ENCODE data around the gene MRPS33.
A peak's percentile ranks its signal among the peaks of the same experiment; 100 is the strongest.

Gene MRPS33

DNA sequence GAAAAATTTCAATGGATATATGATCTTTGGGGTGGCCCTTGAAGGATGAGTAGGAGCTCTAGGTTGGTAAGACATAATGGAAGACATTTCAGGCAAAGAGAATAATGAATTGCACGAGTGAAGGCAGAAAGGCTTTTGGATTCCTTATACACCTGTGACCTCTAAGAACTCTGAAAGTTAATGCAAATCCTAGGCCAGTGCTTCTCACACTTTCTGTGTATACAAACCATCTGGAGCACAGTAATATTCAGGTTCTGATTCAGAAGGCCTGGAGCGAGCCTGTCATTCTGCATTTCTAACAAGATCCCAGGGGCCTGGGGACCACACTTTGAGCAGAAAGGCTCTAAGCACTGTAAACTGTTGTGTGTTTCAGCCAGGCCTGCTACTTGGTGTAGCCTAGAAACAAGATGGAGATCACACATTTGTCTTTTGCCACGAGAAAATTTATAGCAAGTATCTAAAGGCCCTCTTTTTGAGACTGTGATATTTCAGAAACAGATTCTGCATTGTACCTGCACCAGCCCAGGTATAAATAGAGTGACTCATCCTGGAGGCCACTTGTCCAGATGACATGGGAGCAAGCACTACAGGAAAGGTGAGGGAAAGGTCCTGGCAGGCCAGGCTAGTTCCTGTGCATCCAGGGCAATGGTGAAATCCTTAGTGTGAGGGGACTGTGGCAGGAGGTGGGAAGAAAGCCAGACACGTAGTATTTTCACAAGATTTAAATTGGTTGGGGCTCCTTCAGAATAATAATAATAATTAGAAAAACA is 24.4 kb downstream of the MRPS33 start:
- DNase-seq = no peak

DNA sequence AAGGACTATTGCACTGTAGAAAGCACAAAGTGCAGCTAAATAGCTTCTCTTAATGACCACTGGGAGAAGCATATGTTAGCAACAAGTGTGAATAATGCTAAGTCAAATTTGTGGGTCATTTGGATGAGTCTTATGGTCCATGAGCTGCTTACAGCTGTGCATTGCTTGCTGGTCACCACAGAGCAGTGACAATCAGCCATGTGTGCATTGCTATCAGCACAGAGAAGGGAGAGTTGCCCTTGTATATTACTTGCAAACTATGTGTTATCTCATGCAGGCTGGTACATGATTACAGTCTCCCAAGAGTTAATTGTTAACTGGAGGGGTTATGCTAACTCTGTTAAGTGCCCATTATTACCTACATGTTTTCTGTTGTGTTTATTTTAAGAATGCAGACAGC is 25.7 kb downstream of the MRPS33 start:
- Histone ChIP-seq H3K36me3 (no peaks in the 10 kb centered on the region), H3K4me1 (peaks cover 3% of the 10 kb centered on the region; the same call in 1 of the 2 replicates), H3K27me3 (no peaks in the 10 kb centered on the region), H3K4me3 (ENCODE audit: low read depth, low read length) (no peak overlapping the region), H3K9me3 (no peaks in the 10 kb centered on the region)
- no peak for DNase-seq
- TF ChIP-seq, protein P1, sequence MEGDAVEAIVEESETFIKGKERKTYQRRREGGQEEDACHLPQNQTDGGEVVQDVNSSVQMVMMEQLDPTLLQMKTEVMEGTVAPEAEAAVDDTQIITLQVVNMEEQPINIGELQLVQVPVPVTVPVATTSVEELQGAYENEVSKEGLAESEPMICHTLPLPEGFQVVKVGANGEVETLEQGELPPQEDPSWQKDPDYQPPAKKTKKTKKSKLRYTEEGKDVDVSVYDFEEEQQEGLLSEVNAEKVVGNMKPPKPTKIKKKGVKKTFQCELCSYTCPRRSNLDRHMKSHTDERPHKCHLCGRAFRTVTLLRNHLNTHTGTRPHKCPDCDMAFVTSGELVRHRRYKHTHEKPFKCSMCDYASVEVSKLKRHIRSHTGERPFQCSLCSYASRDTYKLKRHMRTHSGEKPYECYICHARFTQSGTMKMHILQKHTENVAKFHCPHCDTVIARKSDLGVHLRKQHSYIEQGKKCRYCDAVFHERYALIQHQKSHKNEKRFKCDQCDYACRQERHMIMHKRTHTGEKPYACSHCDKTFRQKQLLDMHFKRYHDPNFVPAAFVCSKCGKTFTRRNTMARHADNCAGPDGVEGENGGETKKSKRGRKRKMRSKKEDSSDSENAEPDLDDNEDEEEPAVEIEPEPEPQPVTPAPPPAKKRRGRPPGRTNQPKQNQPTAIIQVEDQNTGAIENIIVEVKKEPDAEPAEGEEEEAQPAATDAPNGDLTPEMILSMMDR (IDR thresholded peaks at IDR 0.05; ENCODE audit: low read depth, low read length) = no peak

More for the DNA sequence above, 24.4 kb downstream of the MRPS33 start:
- H3K27me3 ChIP-seq = no peaks in the 10 kb centered on the region
- peaks cover 3% of the 10 kb centered on the region; the same call in 1 of the 2 replicates for H3K4me1 ChIP-seq
- H3K9me3 ChIP-seq = no peaks in the 10 kb centered on the region
- no peak overlapping the region for H3K4me3 ChIP-seq (ENCODE audit: low read depth, low read length)
- TF ChIP-seq, protein P1 (IDR thresholded peaks at IDR 0.05; ENCODE audit: low read depth, low read length) = no peak
- H3K36me3 ChIP-seq = no peaks in the 10 kb centered on the region

DNA sequence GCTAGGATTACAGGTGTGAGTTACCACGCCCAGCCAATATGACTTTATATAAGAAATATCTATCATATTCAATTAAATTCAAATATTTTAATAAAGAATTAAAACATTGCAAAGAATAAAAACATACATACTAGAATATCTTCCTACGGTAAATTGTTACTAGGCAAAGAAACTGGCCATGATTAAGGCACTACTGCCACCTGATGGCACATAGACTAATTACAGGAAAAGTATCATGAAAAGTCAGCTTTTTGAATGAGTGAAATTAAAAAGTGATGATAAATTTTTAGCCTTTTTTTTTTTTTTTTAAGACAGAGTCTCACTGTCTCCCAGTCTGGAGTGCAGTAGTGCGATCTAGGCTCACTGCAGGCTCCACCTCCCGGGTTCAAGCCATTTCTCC is 30.9 kb downstream of the MRPS33 start:
- Histone ChIP-seq H3K9me3 (no peaks in the 10 kb centered on the region), H3K36me3 (no peaks in the 10 kb centered on the region), H3K27me3 (no peaks in the 10 kb centered on the region), H3K4me1 (no peaks in the 10 kb centered on the region), H3K4me3 (ENCODE audit: low read depth, low read length) (no peak overlapping the region)
- TF ChIP-seq, protein P1 (IDR thresholded peaks at IDR 0.05; ENCODE audit: low read depth, low read length) = peak; percentile 60
- no peak for DNase-seq

DNA sequence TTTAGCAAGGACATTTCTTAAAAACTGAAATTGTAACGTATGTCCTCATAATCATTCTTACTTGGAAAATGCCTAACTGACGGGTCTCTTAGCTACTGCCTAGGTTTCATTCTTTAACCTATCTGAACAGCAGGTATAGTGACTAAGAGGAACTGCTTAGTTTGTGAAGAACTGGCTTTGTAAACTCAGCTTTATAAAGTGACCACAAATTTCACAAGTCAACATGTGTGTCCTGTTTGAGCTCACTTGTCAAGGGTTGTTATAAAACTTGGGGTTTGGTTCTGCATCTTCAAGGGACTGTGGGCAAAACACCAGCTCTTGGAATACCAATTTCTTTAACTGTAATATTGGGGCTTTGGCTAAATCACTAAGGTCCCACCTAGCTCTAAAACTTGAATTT is 32.2 kb downstream of the MRPS33 start:
- TF ChIP-seq, protein P1 (IDR thresholded peaks at IDR 0.05; ENCODE audit: low read depth, low read length) = no peak
- H3K36me3 ChIP-seq = no peaks in the 10 kb centered on the region
- no peak for DNase-seq
- H3K27me3 ChIP-seq = no peaks in the 10 kb centered on the region
- no peaks in the 10 kb centered on the region for H3K4me1 ChIP-seq
- H3K4me3 ChIP-seq (ENCODE audit: low read depth, low read length) = no peak overlapping the region
- H3K9me3 ChIP-seq = no peaks in the 10 kb centered on the region

DNA sequence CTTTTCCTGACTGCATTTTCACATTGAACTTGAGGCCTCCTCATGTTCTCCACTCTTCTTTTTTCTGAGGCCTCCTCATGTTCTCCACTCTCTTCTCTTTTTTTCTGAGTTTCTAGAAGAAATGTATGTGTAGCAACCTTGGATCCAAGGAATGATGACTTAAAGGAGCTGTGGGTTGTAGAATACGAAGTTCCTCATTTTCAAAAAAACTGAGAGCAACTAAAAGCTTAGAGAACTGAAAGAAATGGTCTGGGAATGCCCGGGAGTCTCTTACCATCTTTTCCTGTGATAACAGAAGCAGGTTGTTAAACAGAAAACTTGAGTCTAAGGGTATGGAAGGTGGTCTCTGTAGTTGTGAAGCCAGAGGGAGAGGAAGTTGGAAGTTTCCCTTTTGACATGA is 32.8 kb downstream of the MRPS33 start:
- Histone ChIP-seq H3K36me3 (no peaks in the 10 kb centered on the region), H3K4me1 (no peaks in the 10 kb centered on the region), H3K4me3 (ENCODE audit: low read depth, low read length) (no peak overlapping the region), H3K27me3 (no peaks in the 10 kb centered on the region), H3K9me3 (no peaks in the 10 kb centered on the region)
- TF ChIP-seq, protein P1 (IDR thresholded peaks at IDR 0.05; ENCODE audit: low read depth, low read length) = no peak
- DNase-seq = no peak

DNA sequence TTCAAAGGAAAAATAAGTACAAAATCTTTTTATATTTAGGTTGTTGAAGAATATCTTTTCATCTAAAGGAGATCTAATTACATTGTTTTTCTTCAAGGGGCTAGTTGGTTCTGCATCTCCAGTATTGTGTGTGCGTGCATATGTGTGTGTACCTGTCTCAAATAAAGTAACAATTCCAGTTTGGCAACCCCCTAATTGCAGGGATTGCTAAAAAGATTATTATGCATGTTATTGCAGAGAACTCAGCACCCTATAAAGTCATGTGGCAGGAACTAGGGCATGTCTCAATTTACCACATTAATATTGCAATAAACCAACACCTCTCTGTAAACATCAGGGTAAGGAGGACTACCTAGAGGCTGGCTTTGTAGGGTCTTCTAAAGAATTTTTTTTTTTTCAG is 37.0 kb downstream of the MRPS33 start:
- H3K4me3 ChIP-seq (ENCODE audit: low read depth, low read length) = no peak overlapping the region
- TF ChIP-seq, protein P1 (IDR thresholded peaks at IDR 0.05; ENCODE audit: low read depth, low read length) = no peak
- no peaks in the 10 kb centered on the region for H3K27me3 ChIP-seq
- H3K4me1 ChIP-seq = no peaks in the 10 kb centered on the region
- H3K36me3 ChIP-seq = no peaks in the 10 kb centered on the region
- no peak for DNase-seq
- no peaks in the 10 kb centered on the region for H3K9me3 ChIP-seq

All from BE2C (cell line).